K562 (cell line): Measurements from ENCODE around the gene RAP2B. TPM values are rescaled to one million over a fixed set of nuclear protein-coding genes. Genes with fewer than 3 reads are reported as not detected.

ENCODE experiments used
- ATAC-seq: fragments of 200-7000 bp; cut with Tn5 transposase; 3 replicates; pipeline ENCODE4 v1.9.1; 2020; ENCODE audit warnings: moderate library complexity
- BruUV-seq: library from RNA; stranded (reverse); fragments of 400-500 nt; replicated peaks from 2 replicates; lab custom pipeline; 2021; lab: Mats Ljungman, UMichigan
- CTCF ChIA-PET: fragments of 300-600 bp; formaldehyde crosslinking; extraction: SDS; loops from one replicate; lab custom pipeline; 2021; ENCODE audit warnings: low intra/inter-chr PET ratio; lab: Yijun Ruan, JAX
- POLR2A ChIA-PET: fragments of 300-600, 350-650 bp; sonication (Branson Sonifier 250); formaldehyde crosslinking; extraction: SDS; loops from one replicate; lab custom pipeline; 2021; ENCODE audit warnings: antibody characterized with exemption, inconsistent platforms; lab: Yijun Ruan, JAX
- DNase-seq, 4 experiments: peaks; one replicate each; pipeline versions ENCODE4 v3.0.0 to v3.0.0-alpha.2; 2011 to 2018; ENCODE audit warnings: low spot score in 3 of 4, mixed read lengths in 3 of 4; ENCODE audit errors: extremely low read depth in 1 of 4
- FAIRE-seq: peaks from 2 replicates; lab custom pipeline; 2011; peaks lifted over from hg19 to GRCh38; lab: Jason Lieb, UNC
- H2AFZ ChIP-seq: 2 replicates; pipeline ENCODE4 v1.6.0; 2011; ENCODE audit warnings: low read depth, low read length, control low read depth, inconsistent platforms
- H3K27ac ChIP-seq: fragments of 200-600 bp; 3 replicates; pipeline ENCODE4 v1.8.0; 2011; ENCODE audit warnings: low read depth, mild to moderate bottlenecking, control low read depth, inconsistent platforms, low read length, moderate library complexity, mixed read lengths; ENCODE audit errors: extremely low read depth
- H3K27me3 ChIP-seq, 2 experiments: fragments of 300-600 bp in 1 of 2; 2 replicates in 1 of 2; 3 replicates in 1 of 2; pipeline versions ENCODE4 v1.6.0 to v1.8.0; 2011; ENCODE audit warnings: inconsistent platforms in 2 of 2, low read length in 2 of 2, mild to moderate bottlenecking in 1 of 2, mixed read lengths in 1 of 2, moderate library complexity in 1 of 2; ENCODE audit not compliant: control insufficient read depth in 2 of 2, insufficient read depth in 2 of 2
- H3K36me3 ChIP-seq: fragments of 300-600 bp; 3 replicates; pipeline ENCODE4 v1.8.0; 2011; ENCODE audit warnings: mild to moderate bottlenecking, low read length, inconsistent platforms; ENCODE audit not compliant: control insufficient read depth, insufficient read depth
- H3K4me1 ChIP-seq, 2 experiments: fragments of 200-600 bp in 1 of 2; replicated peaks in 1 of 2; 2 replicates in 1 of 2; 3 replicates in 1 of 2; pipeline versions ENCODE4 v1.5.1 to v1.8.0; 2011; ENCODE audit warnings: inconsistent platforms in 2 of 2, low read length in 2 of 2, mild to moderate bottlenecking in 1 of 2, mixed read lengths in 1 of 2, moderate library complexity in 1 of 2; ENCODE audit not compliant: control insufficient read depth in 2 of 2, insufficient read depth in 2 of 2
- H3K4me2 ChIP-seq: 2 replicates; pipeline ENCODE4 v1.6.1; 2011; ENCODE audit warnings: low read length, control low read depth, inconsistent platforms, mixed read lengths; ENCODE audit not compliant: insufficient read depth
- H3K4me3 ChIP-seq: fragments of 200-600 bp; sonication (generic), shearing (Covaris generic); 2 replicates; pipeline ENCODE4 v1.5.1; 2016; ENCODE audit warnings: control low read depth, inconsistent platforms
- H3K79me2 ChIP-seq: fragments of 200-600 bp; 3 replicates; pipeline ENCODE4 v1.8.0; 2011; ENCODE audit warnings: low read length, inconsistent platforms; ENCODE audit not compliant: control insufficient read depth, insufficient read depth
- H3K9ac ChIP-seq, 2 experiments: 2 replicates each; pipeline versions ENCODE4 v1.6.0 to v1.6.1; 2011; ENCODE audit warnings: low read depth in 2 of 2, low read length in 2 of 2, control low read depth in 1 of 2, inconsistent platforms in 1 of 2, mild to moderate bottlenecking in 1 of 2, mixed read lengths in 1 of 2; ENCODE audit not compliant: insufficient read depth in 1 of 2
- H3K9me1 ChIP-seq: one replicate; pipeline ENCODE4 v1.6.0; 2011; ENCODE audit warnings: inconsistent platforms, mild to moderate bottlenecking, low read length, moderate library complexity; ENCODE audit not compliant: control insufficient read depth, insufficient read depth
- H3K9me3 ChIP-seq: replicated peaks from 2 replicates; pipeline ENCODE4 v1.5.1; 2011; ENCODE audit warnings: low read depth, low read length, inconsistent platforms; ENCODE audit not compliant: control insufficient read depth, insufficient read depth
- H4K20me1 ChIP-seq: replicated peaks from 2 replicates; pipeline ENCODE4 v1.6.1; 2011; ENCODE audit warnings: low read length, inconsistent platforms, mixed read lengths; ENCODE audit not compliant: control insufficient read depth, insufficient read depth
- CBX1 ChIP-seq: sonication (generic); IDR thresholded peaks from 2 replicates; pipeline ENCODE4 v1.6.1; 2016; ENCODE audit warnings: antibody characterized with exemption, low read depth, mild to moderate bottlenecking
- CEBPB ChIP-seq: fragments of 450-650 bp; IDR thresholded peaks from 2 replicates; pipeline ENCODE4 v1.6.1; 2016; ENCODE audit warnings: missing genetic modification characterization, missing compliant biosample characterization
- KLF1 ChIP-seq: fragments of 450-650 bp; IDR thresholded peaks from 2 replicates; pipeline ENCODE4 v1.6.1; 2016; ENCODE audit warnings: missing genetic modification characterization, missing compliant biosample characterization
- MIER1 ChIP-seq: fragments of 450-650 bp; IDR thresholded peaks from 2 replicates; pipeline ENCODE4 v1.6.1; 2016; ENCODE audit warnings: antibody characterized with exemption, mild to moderate bottlenecking, low read depth
- NFRKB ChIP-seq: fragments of 450-650 bp; IDR thresholded peaks from 2 replicates; pipeline ENCODE4 v1.6.1; 2016; ENCODE audit warnings: low read depth
- SRF ChIP-seq, 2 experiments: fragments of 250-450, 450-650 bp in 1 of 2; sonication (Bioruptor Pico) in 1 of 2; sonication (generic) in 1 of 2; formaldehyde crosslinking; IDR thresholded peaks; 2 replicates each; pipeline versions ENCODE4 v1.5.0 to v1.5.1; 2020 to 2022; ENCODE audit warnings: mild to moderate bottlenecking in 1 of 2, missing genetic modification reagents in 1 of 2
- TARDBP ChIP-seq: fragments of 450-650 bp; IDR thresholded peaks from 2 replicates; pipeline ENCODE4 v1.6.1; 2016
- TRIM28 ChIP-seq: fragments of 450-650 bp; IDR thresholded peaks from 2 replicates; pipeline ENCODE4 v1.6.1; 2017
- ZNF592 ChIP-seq: fragments of 450-650 bp; IDR thresholded peaks from 2 replicates; pipeline ENCODE4 v1.6.1; 2017; ENCODE audit warnings: antibody characterized with exemption, mild to moderate bottlenecking
- ZNF695 ChIP-seq: fragments of 450-650 bp; formaldehyde crosslinking; IDR thresholded peaks from 2 replicates; pipeline ENCODE4 v1.4.0; 2020; ENCODE audit warnings: mild to moderate bottlenecking, moderate library complexity
- WGBS: fragments of 100-300 bp; shearing (Covaris generic); methylation state at CpG from one replicate; pipeline ENCODE4 v1.1.6; 2016; ENCODE audit warnings: low coverage, mixed read lengths; ENCODE audit not compliant: insufficient coverage; ENCODE audit errors: missing lambda C conversion rate; 5-methylcytosine and 5-hydroxymethylcytosine counted together
- in situ Hi-C: fragments of 300-500 bp; cut with MboI; formaldehyde crosslinking; loops from 4 replicates; pipeline ENCODE4 v1.15.0; 2018; ENCODE audit warnings: inconsistent platforms, mixed read lengths
- intact Hi-C: fragments of 100-400 bp; cut with micrococcal nuclease; formaldehyde crosslinking; loops from 2 replicates; pipeline ENCODE4 v1.14.2; 2022
- polyA plus RNA-seq, 8 experiments: library from polyadenylated mRNA; depleted of rRNA in 4 of 8; stranded (reverse) in 5 of 8; unstranded in 3 of 8; fragments of >200 nt; fragmentation: Nextera tagmentation in 2 of 8; fragmentation: Illumina TruSeq in 1 of 8; extraction: Ambion mirVana in 2 of 8; extraction: Trizol in 1 of 8; gene quantifications; 2 replicates each; pipeline versions ENCODE4 v1.2.1 to v1.2.3, GENCODE V29; 2011 to 2014; ENCODE audit warnings: inconsistent platforms in 1 of 8, missing spikeins in 1 of 8
- total RNA-seq, 7 experiments: library from RNA; depleted of rRNA in 6 of 7; stranded (reverse); fragments of >200 nt in 6 of 7; fragmentation: Illumina TruSeq in 2 of 7; extraction: Trizol in 2 of 7; gene quantifications; 2 replicates each; pipeline versions ENCODE4 v1.2.1 to v1.2.3, GENCODE V29; 2011 to 2021; ENCODE audit warnings: low replicate concordance in 1 of 7
- TF ChIP-seq, protein P1 (sequence below): fragments of 450-650 bp; IDR thresholded peaks from 2 replicates; pipeline ENCODE4 v1.7.0; 2016; ENCODE audit warnings: borderline replicate concordance
- TF ChIP-seq, protein P2 (sequence below): fragments of 250-450 bp; sonication (Bioruptor Pico); IDR thresholded peaks from 2 replicates; pipeline ENCODE4 v1.4.0; 2020; ENCODE audit warnings: mild to moderate bottlenecking, moderate library complexity
- TF ChIP-seq, protein P3 (sequence below): fragments of 450-650 bp; formaldehyde crosslinking; IDR thresholded peaks from 2 replicates; pipeline ENCODE4 v1.4.0; 2020; ENCODE audit warnings: mild to moderate bottlenecking

The RAP2B gene
- total and polyA plus RNA-seq, 9 of the 15 experiments (the other 6 are each of a cell fraction or from before 2014, with no cell fraction given), result 9.4 to 31.2 (median 15.8) TPM

DNA sequence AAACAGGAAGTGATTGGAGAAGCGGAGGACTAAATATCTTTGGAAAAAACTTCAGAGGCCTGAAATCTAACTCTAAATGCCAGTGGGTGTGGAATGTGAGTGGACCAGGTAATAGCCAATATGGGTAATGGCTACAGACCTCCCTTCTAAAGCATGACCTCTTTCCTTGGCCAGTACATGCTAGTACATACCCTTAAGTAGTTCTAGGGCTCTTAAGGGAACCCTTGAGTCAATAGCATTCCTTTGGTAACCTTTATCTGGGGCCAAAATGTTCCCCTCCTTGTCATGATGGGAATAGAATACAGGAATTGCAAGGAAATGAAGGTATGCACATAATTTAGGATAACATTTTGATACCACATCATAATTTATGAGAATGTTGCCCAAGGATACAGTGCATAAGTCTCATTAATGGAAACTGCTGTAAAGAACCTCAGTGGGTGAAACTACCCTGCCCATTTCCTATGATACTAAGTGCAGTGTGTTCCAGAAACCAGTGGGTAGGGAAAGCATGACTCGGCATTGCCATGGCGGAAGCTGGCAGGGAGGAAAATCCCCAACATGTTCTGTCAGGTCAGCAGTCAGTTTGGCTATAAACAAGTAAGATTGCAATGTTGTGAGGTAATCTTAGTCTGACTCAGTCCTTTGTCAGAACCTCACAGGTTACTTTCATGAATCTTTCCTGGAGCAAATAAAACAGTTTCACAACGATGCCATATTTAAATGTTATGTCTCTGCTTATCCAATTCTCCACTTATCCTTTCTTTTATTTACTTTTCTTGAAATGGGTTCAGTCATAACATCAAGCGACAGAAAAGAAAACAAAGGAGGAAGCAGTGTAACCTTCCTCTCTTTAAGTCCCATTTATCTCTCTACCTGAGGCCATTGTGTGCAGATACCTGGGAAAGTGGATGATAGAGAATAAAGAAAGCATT, 23.5 kb upstream of the RAP2B start:
- FAIRE-seq (peak; percentile 44), DNase-seq (peak in 1 of 4 experiments; percentile 17), ATAC-seq (peak; percentile 56; the same call in 2 of the 3 replicates)
- no TSS peak for BruUV-seq
- intact Hi-C loops (no loop called here), in situ Hi-C loops (no loop called here)
- ChIA-PET POLR2A (no interaction called here), CTCF (no interaction called here)
- Histone ChIP-seq H3K27ac (peak overlapping the region; percentile 8; the same call in 1 of the 3 replicates), H3K4me1 (no peaks in the 10 kb centered on the region; a peak in 1 of 5 replicates), H3K79me2 (no peaks in the 10 kb centered on the region), H3K36me3 (no peaks in the 10 kb centered on the region), H3K4me2 (no peak overlapping the region), H3K9ac (no peak overlapping the region), H3K4me3 (no peak overlapping the region), H3K9me3 (no peaks in the 10 kb centered on the region), H3K9me1 (no peaks in the 10 kb centered on the region), H2AFZ (peak overlapping the region; percentile 71), H3K27me3 (no peaks in the 10 kb centered on the region), H4K20me1 (no peaks in the 10 kb centered on the region)
- 51% methylated on average over 5 of the region's 5 CpGs for WGBS
- TF ChIP-seq MIER1 (no peak), SRF (CRISPR knock-in tag; IDR thresholded peaks at IDR 0.05) (no peak), TRIM28 (no peak), TARDBP (no peak), NFRKB (no peak), ZNF592 (peak; percentile 51), CBX1 (no peak), KLF1 (tag) (no peak), ZNF695 (CRISPR knock-in tag) (no peak), CEBPB (tag) (peak; percentile 48; the same call in 1 of the 2 replicates)
- TF ChIP-seq, protein P1, sequence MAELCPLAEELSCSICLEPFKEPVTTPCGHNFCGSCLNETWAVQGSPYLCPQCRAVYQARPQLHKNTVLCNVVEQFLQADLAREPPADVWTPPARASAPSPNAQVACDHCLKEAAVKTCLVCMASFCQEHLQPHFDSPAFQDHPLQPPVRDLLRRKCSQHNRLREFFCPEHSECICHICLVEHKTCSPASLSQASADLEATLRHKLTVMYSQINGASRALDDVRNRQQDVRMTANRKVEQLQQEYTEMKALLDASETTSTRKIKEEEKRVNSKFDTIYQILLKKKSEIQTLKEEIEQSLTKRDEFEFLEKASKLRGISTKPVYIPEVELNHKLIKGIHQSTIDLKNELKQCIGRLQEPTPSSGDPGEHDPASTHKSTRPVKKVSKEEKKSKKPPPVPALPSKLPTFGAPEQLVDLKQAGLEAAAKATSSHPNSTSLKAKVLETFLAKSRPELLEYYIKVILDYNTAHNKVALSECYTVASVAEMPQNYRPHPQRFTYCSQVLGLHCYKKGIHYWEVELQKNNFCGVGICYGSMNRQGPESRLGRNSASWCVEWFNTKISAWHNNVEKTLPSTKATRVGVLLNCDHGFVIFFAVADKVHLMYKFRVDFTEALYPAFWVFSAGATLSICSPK, result no peak
- TF ChIP-seq, protein P2, sequence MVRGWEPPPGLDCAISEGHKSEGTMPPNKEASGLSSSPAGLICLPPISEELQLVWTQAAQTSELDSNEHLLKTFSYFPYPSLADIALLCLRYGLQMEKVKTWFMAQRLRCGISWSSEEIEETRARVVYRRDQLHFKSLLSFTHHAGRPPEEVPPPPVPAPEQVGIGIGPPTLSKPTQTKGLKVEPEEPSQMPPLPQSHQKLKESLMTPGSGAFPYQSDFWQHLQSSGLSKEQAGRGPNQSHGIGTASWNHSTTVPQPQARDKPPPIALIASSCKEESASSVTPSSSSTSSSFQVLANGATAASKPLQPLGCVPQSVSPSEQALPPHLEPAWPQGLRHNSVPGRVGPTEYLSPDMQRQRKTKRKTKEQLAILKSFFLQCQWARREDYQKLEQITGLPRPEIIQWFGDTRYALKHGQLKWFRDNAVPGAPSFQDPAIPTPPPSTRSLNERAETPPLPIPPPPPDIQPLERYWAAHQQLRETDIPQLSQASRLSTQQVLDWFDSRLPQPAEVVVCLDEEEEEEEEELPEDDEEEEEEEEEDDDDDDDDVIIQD (CRISPR knock-in tag), result no peak
- TF ChIP-seq, protein P3, sequence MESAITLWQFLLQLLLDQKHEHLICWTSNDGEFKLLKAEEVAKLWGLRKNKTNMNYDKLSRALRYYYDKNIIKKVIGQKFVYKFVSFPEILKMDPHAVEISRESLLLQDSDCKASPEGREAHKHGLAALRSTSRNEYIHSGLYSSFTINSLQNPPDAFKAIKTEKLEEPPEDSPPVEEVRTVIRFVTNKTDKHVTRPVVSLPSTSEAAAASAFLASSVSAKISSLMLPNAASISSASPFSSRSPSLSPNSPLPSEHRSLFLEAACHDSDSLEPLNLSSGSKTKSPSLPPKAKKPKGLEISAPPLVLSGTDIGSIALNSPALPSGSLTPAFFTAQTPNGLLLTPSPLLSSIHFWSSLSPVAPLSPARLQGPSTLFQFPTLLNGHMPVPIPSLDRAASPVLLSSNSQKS (CRISPR knock-in tag), result no peak
